Activated T-helper 1 cell treated with anti-CD3 and anti-CD28 coated beads, Interleukin-2, amount 50 U/mL, for 16 hours (primary cell): ENCODE results near the gene AP3D1.
"Not testable (repeated sequence)": the region's sequence is repeated elsewhere in the genome, so short reads cannot be mapped to it uniquely, and the experiment has no call there.

Experiments used
- DNase-seq, 2 donors: peaks; one replicate each; pipeline ENCODE4 v3.0.0-alpha.2; 2020; ENCODE audit warnings: low read depth in 1 of 2, low spot score in 1 of 2

The AP3D1 gene

DNA sequence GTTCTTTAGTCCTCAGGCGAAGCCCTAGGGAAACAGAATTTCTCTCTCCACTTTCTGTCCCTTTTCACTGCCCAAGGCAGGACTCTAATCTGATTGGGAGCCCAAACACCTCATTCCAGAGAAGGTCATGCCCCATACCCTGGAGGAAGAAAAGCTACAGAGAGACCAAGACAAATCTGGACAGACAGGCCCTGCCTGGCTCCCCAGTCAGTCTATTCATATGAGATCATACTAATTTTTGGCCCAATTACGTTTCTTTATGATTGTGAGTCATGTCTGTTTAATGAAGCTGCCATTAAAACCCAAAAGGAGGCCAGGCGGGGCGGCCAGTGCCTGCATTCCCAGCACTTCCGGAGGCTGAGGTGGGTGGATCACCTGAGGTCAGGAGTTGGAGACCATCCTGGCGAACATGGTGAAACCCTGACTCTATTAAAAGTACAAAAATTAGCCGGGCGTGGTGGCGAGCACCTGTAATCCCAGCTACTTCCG lies 3.3 kb upstream of the AP3D1 start:
- DNase-seq = no peak

GRCh38 chr19:2150794-2151338 lies 500 bp downstream of the AP3D1 start:
- DNase-seq = no peak

- DNase-seq = no peak
Observed at GRCh38 chr19:2149980-2150793, 1.2 kb downstream of the AP3D1 start.

DNA sequence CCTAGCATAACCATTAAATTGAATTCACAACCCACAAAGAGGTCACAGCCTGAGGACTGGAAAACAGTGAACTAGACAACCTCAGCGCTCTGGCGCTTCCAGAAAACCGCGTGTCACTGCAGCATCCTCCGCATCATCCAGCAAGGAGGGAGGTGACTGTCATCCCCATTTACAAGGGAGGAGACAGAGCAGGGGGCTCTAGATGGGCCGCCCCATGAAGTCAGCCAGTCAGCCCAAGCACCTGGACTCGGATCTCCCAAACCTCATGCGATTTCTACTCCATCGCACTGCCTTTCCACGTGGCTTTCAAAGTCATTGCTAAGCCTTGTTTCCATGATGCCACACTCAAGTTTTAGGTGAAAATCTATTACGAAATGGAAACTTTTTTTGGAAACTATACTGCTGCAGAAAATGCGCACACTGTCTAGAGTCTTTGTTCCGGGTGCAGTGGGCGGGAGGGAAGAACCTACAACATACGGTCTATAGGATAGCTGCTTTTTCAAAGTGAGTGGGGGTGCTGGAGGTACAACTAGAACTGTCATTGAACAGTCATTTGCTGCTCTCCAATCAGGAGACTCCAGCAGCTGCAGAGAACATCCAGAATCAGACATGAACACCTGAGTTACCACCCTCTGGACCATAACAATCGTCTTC lies 2.8 kb downstream of the AP3D1 start:
- no peak for DNase-seq

GRCh38 chr19:2145831-2146241 lies 5.5 kb downstream of the AP3D1 start:
- DNase-seq = no peak

GRCh38 chr19:2144190-2144589 lies 7.2 kb downstream of the AP3D1 start:
- no peak for DNase-seq

DNA sequence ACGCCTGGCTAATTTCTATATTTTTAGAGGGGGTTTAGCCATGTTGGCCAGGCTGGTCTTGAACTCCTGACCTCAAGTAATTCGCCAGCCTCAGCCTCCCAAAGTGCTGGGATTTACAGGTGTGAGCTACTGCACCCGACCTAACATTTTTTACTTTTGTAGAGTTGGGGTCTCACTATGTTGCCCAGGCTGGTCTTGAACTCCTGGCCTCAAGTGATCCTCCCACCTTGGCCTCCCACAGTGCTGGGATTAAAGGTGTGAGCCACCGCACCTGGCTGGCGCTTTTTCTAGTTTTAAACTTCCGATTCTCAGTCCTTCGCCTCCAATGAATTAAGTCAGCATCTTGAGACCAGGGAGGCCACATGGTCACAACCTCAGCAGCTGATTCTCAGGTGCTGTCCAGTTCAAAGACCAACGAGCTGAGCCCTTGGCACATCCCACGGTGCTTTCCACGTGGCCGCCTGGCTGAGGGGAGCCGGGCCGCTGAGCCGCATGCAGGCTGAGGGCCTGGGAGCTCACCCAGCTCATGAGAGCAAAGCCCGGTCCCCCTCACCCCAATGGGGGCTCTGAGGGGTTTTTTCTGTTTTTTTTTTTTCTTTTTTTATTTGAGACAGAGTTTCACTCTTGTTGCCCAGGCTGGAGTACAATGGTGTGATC lies 9.1 kb downstream of the AP3D1 start:
- no peak for DNase-seq

- DNase-seq = no peak
Observed at GRCh38 chr19:2140138-2140569, 11.2 kb downstream of the AP3D1 start.

DNA sequence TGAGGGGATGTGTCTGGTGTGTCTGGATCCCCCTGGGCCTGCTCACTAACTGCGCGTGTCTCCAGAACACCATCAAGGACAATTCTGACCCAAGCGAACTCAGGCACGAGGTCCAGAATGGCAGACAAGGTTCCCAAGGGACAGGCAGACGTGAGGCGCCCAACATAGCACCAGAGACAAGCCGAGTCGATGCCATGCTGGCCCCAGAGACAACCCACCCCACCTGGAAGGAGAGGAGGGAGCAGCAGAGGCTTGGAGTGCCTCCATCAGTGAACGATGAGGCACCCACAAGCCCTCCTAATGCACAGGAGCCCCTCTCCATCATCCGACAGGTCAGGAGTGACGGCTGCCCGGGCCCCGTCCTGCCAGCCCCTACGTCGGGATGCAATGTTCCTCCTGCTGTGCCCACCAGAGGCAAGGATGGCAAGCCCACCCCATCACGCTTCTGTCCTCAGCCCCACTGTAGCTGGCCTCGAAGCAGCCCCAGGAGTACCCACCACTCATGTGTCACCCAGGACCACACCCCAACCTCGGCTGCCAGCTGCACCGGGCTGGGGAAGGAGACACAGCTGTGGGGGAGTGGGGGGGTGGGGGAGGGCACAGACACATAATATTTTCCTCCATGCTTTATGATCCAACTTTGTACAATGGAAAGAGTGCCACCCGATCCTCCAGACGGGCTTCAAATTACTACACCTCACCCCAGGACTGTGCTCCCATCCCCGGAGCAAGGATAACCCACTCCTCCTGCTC lies 11.8 kb downstream of the AP3D1 start:
- no peak for DNase-seq

DNA sequence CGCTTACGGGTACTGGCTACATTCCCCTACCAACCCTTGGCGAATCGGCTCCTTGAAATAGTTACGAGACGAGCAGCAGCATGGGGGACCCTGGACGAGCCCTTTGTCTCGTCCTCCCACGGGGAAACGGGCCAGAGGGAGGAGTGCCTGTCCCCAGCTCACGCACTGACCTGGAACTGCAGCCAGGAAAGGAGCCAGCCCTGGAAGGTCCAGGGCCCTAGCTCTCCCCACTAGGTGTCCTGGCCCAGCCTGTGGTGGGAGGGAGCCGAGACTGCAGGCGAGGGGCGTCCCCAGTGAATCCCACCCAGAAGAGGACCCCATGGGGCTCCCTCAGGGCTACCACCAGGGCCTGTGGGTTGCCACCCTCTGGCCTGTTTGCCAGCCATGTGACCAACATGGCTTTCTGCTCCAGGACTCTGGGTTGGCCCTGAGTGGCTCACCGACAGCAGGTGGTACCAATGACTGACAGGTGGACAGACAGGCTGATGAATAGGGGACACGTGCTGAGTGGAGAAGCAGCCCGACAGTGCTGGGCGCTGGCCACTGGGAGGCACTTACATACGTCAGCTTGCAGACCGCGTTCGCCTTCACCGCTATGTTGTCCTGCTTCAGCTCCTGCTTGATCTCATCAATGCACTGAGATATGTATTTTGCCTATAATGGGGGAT lies 13.2 kb downstream of the AP3D1 start:
- DNase-seq = no peak

GRCh38 chr19:2136796-2137195 lies 14.6 kb downstream of the AP3D1 start:
- DNase-seq = no peak

GRCh38 chr19:2135474-2136402 lies 15.6 kb downstream of the AP3D1 start:
- DNase-seq = no peak

- no peak for DNase-seq
Observed at GRCh38 chr19:2132731-2133490, 18.5 kb downstream of the AP3D1 start.

- no peak for DNase-seq
Observed at GRCh38 chr19:2132191-2132590, 19.2 kb downstream of the AP3D1 start.

- not testable (repeated sequence) for DNase-seq
Observed at GRCh38 chr19:2131012-2131975, 20.1 kb downstream of the AP3D1 start.

- no peak for DNase-seq
Observed at GRCh38 chr19:2129892-2130770, 21.2 kb downstream of the AP3D1 start.
